Body of pancreas (tissue), 4 donors: Measurements from ENCODE around the gene NDST3.

Experiments used
- POLR2A ChIP-seq, 3 donors: fragments of 450-650 bp; IDR thresholded peaks; one replicate each; pipeline ENCODE4 v1.6.1; 2016; ENCODE audit warnings: antibody characterized with exemption in 3 of 3, mild to moderate bottlenecking in 2 of 3
- TF ChIP-seq, protein P1 (sequence below), 7 experiments: fragments of 450-650 bp in 4 of 7; fragments of 200-600 bp in 3 of 7; sonication (generic) in 3 of 7; IDR thresholded peaks; one replicate each; pipeline ENCODE4 v1.5.1; 2016 to 2019; ENCODE audit warnings: antibody characterized with exemption in 7 of 7

- TF ChIP-seq, protein P1, sequence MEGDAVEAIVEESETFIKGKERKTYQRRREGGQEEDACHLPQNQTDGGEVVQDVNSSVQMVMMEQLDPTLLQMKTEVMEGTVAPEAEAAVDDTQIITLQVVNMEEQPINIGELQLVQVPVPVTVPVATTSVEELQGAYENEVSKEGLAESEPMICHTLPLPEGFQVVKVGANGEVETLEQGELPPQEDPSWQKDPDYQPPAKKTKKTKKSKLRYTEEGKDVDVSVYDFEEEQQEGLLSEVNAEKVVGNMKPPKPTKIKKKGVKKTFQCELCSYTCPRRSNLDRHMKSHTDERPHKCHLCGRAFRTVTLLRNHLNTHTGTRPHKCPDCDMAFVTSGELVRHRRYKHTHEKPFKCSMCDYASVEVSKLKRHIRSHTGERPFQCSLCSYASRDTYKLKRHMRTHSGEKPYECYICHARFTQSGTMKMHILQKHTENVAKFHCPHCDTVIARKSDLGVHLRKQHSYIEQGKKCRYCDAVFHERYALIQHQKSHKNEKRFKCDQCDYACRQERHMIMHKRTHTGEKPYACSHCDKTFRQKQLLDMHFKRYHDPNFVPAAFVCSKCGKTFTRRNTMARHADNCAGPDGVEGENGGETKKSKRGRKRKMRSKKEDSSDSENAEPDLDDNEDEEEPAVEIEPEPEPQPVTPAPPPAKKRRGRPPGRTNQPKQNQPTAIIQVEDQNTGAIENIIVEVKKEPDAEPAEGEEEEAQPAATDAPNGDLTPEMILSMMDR (IDR thresholded peaks at IDR 0.05), result no peak
- no peak for TF ChIP-seq POLR2A (IDR thresholded peaks at IDR 0.05)
These were observed 80.4 kb downstream of the NDST3 start for GRCh38 chr4:118114720-118115119.
